NT2/D1 (cell line): ENCODE data around the gene ST8SIA2.

Source experiments
- SUZ12 ChIP-seq: IDR thresholded peaks from 2 replicates; pipeline ENCODE4 v1.6.1; 2011; ENCODE audit not compliant: insufficient read length, insufficient read depth; ENCODE audit errors: extremely low read depth
- YY1 ChIP-seq: IDR thresholded peaks from 2 replicates; pipeline ENCODE4 v1.6.1; 2011; ENCODE audit not compliant: insufficient read length, insufficient read depth
- ZNF274 ChIP-seq: IDR thresholded peaks from 2 replicates; pipeline ENCODE4 v1.6.1; 2011; ENCODE audit warnings: mild to moderate bottlenecking, low read depth, low read length

GRCh38 chr15:92385096-92385495 is 8.6 kb upstream of the ST8SIA2 start:
- TF ChIP-seq ZNF274, result no peak
- TF ChIP-seq YY1, result no peak
- TF ChIP-seq SUZ12, result no peak
